Thoracic aorta (tissue), 2 donors: Measurements from ENCODE around the gene CLASP1. TPM values are rescaled to one million over a fixed set of nuclear protein-coding genes. Genes with fewer than 3 reads are reported as not detected.
"Not testable (repeated sequence)": the region's sequence is repeated elsewhere in the genome, so short reads cannot be mapped to it uniquely, and the experiment has no call there.

Experiments used
- ATAC-seq: fragments of 150-250 bp; one replicate; pipeline ENCODE4 v1.8.0; 2017; ENCODE audit warnings: low read depth; ENCODE audit not compliant: insufficient number of reproducible peaks, low FRiP score
- DNase-seq: peaks from one replicate; pipeline ENCODE4 v3.0.0-alpha.2; 2020; ENCODE audit warnings: low spot score
- H3K27ac ChIP-seq, 2 donors: fragments of 200-600 bp; sonication (generic); 1 replicate in 1 of 2; 2 replicates in 1 of 2; pipeline ENCODE4 v1.5.1; 2016; ENCODE audit warnings: mild to moderate bottlenecking in 2 of 2, moderate library complexity in 2 of 2
- H3K27me3 ChIP-seq: fragments of 200-600 bp; sonication (generic); replicated peaks from 2 replicates; pipeline ENCODE4 v1.6.0; 2016; ENCODE audit warnings: mild to moderate bottlenecking; ENCODE audit not compliant: insufficient read depth
- H3K36me3 ChIP-seq: fragments of 200-600 bp; sonication (generic); one replicate; pipeline ENCODE4 v1.5.1; 2016
- H3K4me1 ChIP-seq, 2 donors: fragments of 200-600 bp; sonication (generic); 1 replicate in 1 of 2; 2 replicates in 1 of 2; pipeline versions ENCODE4 v1.5.1 to v1.6.0; 2016; ENCODE audit warnings: low read depth in 2 of 2, mild to moderate bottlenecking in 1 of 2; ENCODE audit not compliant: control insufficient read depth in 1 of 2
- H3K4me3 ChIP-seq: fragments of 200-600 bp; sonication (generic); 2 replicates; pipeline ENCODE4 v1.5.1; 2016; ENCODE audit warnings: mild to moderate bottlenecking
- H3K9me3 ChIP-seq: fragments of 200-600 bp; sonication (generic); 2 replicates; pipeline ENCODE4 v1.5.1; 2016
- CTCF ChIP-seq: fragments of 200-600 bp; sonication (generic); IDR thresholded peaks from one replicate; pipeline ENCODE4 v1.5.1; 2019; ENCODE audit warnings: antibody characterized with exemption
- total RNA-seq, 2 donors: library from RNA; depleted of rRNA; stranded (reverse); fragments of >200 nt; gene quantifications; one replicate each; pipeline versions ENCODE4 v1.1.0 to v1.2.3, GENCODE V29; 2016

The CLASP1 gene
- total RNA-seq, 2 donors from 2014 or later, result 69.7 to 113 TPM

DNA sequence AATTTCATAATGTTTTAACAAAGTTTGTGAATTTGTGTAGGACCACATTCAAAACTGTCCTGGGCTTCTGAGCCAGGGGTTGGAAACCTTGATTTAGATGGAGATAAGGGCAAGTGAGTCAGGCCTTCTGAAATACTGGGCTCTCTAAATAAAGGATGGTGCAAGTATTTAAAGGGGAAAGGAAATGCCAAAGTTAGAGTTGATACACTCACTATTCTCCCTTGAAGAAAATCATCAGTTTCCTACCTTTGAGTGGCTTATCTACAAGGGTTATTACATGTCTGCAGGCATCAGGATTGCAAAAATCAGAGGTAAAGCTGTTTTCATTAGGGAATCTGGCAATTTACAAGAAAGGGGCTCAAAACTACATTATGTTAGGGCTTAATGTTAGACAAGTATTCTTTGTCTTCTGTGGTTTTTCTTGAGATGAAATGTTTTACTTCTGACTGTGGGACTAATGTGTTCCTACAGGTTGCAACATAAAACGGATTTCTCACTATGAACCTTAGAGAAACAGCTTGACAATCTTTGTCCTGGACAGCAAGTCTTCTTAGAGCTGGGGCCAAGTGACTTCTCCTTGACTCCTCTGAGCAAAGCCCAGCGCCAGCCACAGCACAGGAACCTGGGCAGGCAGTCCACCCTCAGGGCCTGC, 87.5 kb downstream of the CLASP1 start:
- Histone ChIP-seq H3K4me1 (peaks cover 15 to 46% of the 10 kb centered on the region in 2 donors), H3K36me3 (no peaks in the 10 kb centered on the region), H3K27ac (peak overlapping the region; percentile 26 to 33), H3K9me3 (no peaks in the 10 kb centered on the region), H3K27me3 (no peaks in the 10 kb centered on the region), H3K4me3 (no peak overlapping the region)
- DNase-seq (no peak), ATAC-seq (no peak)
- TF ChIP-seq CTCF, result no peak

DNA sequence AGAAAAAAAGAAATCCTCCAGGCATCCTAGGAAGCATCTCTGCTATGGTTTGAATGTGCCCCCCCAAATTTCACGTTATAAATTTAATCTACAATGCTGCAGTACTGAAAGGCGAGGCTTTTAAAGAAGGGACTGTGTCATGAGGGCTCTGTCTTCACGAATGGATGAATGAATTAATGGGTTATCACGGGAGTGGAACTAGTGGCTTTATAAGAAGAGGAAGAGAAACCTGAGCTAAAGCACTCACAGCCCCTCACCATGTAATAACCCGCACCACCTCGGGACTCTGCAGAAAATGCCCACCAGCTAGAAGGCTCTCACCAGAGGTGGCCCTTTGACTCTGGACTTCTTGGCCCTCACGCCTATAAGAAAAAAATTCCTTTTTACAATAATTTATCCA, 90.9 kb downstream of the CLASP1 start:
- TF ChIP-seq CTCF, result no peak
- DNase-seq (no peak), ATAC-seq (no peak)
- H3K4me3 ChIP-seq, result no peak overlapping the region
- H3K27ac ChIP-seq, result no peak overlapping the region
- H3K4me1 ChIP-seq, result peaks cover 15 to 27% of the 10 kb centered on the region in 2 donors
- H3K27me3 ChIP-seq, result no peaks in the 10 kb centered on the region
- H3K36me3 ChIP-seq, result no peaks in the 10 kb centered on the region
- H3K9me3 ChIP-seq, result no peaks in the 10 kb centered on the region

DNA sequence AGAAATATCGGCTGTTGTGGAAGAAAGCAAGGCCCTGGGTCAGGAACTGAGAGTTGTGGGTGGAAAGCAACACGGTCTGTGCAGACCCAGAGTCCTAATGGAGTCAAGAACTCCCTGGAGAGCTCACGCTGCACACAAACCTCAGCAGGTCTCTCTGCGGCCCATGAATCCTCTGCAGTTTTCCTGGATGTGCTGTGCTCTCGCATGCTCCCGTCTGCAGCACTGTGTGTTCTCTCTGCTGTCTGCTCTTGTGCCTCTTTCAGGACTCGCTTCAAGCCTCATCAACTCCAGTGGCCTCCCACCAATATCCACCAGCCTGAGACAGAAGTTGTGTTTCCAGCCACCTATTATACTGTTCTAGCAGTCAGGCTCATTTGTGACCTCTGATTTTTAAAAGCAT, 94.3 kb downstream of the CLASP1 start:
- Histone ChIP-seq H3K27me3 (no peaks in the 10 kb centered on the region), H3K9me3 (no peaks in the 10 kb centered on the region), H3K4me1 (no peaks in the 10 kb centered on the region), H3K4me3 (no peak overlapping the region), H3K27ac (no peak overlapping the region), H3K36me3 (no peaks in the 10 kb centered on the region)
- TF ChIP-seq CTCF, result no peak
- DNase-seq, result no peak
- no peak for ATAC-seq

GRCh38 chr2:121552477-121553180, 96.6 kb downstream of the CLASP1 start:
- ATAC-seq, H3K27me3 ChIP-seq, H3K9me3 ChIP-seq, DNase-seq, H3K36me3 ChIP-seq, H3K4me3 ChIP-seq, H3K27ac ChIP-seq, H3K4me1 ChIP-seq: not testable (repeated sequence)

DNA sequence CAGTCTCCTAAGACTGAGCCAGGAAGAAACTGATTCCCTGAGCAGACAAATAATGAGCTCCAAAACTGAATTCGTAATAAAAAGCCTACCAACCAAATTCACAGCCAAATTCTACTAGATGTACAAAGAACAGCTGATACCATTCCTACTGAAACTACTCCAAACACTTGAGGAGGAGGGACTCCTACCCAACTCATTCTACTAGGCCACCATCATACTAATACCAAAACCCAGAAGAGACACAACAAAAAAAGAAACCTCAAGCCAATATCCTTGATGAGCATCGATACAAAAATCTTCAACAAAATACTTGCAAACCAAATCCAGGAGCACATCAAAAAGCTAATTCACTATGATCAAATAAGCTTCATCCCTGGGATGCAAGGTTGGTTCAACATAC, 98.6 kb downstream of the CLASP1 start:
- H3K27me3 ChIP-seq, result no peaks in the 10 kb centered on the region
- DNase-seq (no peak), ATAC-seq (no peak)
- H3K36me3 ChIP-seq, result no peaks in the 10 kb centered on the region
- no peaks in the 10 kb centered on the region for H3K4me1 ChIP-seq
- TF ChIP-seq CTCF, result no peak
- no peak overlapping the region for H3K27ac ChIP-seq
- no peaks in the 10 kb centered on the region for H3K9me3 ChIP-seq
- H3K4me3 ChIP-seq, result no peak overlapping the region
